ENCODE data around the gene EXOC4. TPM values are rescaled to one million over a fixed set of nuclear protein-coding genes. Genes with fewer than 3 reads are reported as not detected.

Gene EXOC4
- total RNA-seq, 2 donors from 2014 or later = 48.9 to 102 TPM

- Histone ChIP-seq H3K4me1 (replicated peaks) (no peaks in the 10 kb centered on the region), H3K9me3 (no peaks in the 10 kb centered on the region)
Observed at GRCh38 chr7:133703547-133703946, 450.7 kb downstream of the EXOC4 start.

DNA sequence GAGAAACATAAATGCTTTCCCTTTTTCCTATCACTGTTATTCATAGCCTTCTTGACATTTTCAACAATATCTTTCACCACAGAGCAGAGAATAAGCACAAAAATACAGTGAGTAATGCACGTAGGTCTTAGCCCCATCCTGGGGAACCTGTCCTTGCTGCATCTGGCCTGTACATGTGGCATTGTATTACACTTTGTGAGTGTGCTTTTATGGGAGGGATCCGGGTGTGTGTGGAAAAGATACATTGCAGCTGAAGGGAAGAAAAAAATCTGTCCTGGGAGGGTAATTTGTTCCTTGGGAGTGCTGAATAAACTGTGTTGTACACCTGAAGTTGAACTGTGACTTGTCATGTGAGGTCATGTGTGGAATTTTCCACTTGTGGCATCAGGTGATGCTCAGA, 451.6 kb downstream of the EXOC4 start:
- no peak for DNase-seq (ENCODE audit: low spot score)
- Histone ChIP-seq H3K4me1 (replicated peaks) (no peaks in the 10 kb centered on the region), H3K27me3 (replicated peaks; ENCODE audit: insufficient read depth) (no peaks in the 10 kb centered on the region), H3K9me3 (no peaks in the 10 kb centered on the region), H3K27ac (no peak overlapping the region), H3K36me3 (no peaks in the 10 kb centered on the region), H3K4me3 (no peak overlapping the region)
- TF ChIP-seq POLR2A (IDR thresholded peaks at IDR 0.05) = no peak
- TF ChIP-seq, protein P1, sequence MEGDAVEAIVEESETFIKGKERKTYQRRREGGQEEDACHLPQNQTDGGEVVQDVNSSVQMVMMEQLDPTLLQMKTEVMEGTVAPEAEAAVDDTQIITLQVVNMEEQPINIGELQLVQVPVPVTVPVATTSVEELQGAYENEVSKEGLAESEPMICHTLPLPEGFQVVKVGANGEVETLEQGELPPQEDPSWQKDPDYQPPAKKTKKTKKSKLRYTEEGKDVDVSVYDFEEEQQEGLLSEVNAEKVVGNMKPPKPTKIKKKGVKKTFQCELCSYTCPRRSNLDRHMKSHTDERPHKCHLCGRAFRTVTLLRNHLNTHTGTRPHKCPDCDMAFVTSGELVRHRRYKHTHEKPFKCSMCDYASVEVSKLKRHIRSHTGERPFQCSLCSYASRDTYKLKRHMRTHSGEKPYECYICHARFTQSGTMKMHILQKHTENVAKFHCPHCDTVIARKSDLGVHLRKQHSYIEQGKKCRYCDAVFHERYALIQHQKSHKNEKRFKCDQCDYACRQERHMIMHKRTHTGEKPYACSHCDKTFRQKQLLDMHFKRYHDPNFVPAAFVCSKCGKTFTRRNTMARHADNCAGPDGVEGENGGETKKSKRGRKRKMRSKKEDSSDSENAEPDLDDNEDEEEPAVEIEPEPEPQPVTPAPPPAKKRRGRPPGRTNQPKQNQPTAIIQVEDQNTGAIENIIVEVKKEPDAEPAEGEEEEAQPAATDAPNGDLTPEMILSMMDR (IDR thresholded peaks at IDR 0.05) = no peak
- intact Hi-C loops (cut with DNase I) = no loop called here
- WGBS = 81% methylated on average over 2 of the region's 2 CpGs

More at GRCh38 chr7:133703547-133703946, 450.7 kb downstream of the EXOC4 start:
- Histone ChIP-seq H3K27ac (no peak overlapping the region), H3K36me3 (no peaks in the 10 kb centered on the region), H3K4me3 (no peak overlapping the region), H3K27me3 (replicated peaks; ENCODE audit: insufficient read depth) (no peaks in the 10 kb centered on the region)
- no peak for DNase-seq (ENCODE audit: low spot score)
- 69% methylated on average over 4 of the region's 4 CpGs for WGBS
- TF ChIP-seq POLR2A (IDR thresholded peaks at IDR 0.05) (no peak), POLR2AphosphoS5 (IDR thresholded peaks at IDR 0.05) (no peak)
- TF ChIP-seq, protein P1 (IDR thresholded peaks at IDR 0.05) = no peak
- intact Hi-C loops (cut with DNase I) = no loop called here

- Histone ChIP-seq H3K4me1 (replicated peaks) (no peaks in the 10 kb centered on the region), H3K36me3 (no peaks in the 10 kb centered on the region), H3K9me3 (no peaks in the 10 kb centered on the region), H3K4me3 (no peak overlapping the region), H3K27ac (no peak overlapping the region), H3K27me3 (replicated peaks; ENCODE audit: insufficient read depth) (no peaks in the 10 kb centered on the region)
- DNase-seq (ENCODE audit: low spot score) = no peak
- 81% methylated on average over 8 of the region's 8 CpGs for WGBS
- intact Hi-C loops (cut with DNase I) = no loop called here
- TF ChIP-seq, protein P1 (IDR thresholded peaks at IDR 0.05) = no peak
- TF ChIP-seq POLR2A (IDR thresholded peaks at IDR 0.05) = no peak
- no peak for TF ChIP-seq POLR2AphosphoS5 (IDR thresholded peaks at IDR 0.05)
Observed at GRCh38 chr7:133705596-133705995, 452.7 kb downstream of the EXOC4 start.

DNA sequence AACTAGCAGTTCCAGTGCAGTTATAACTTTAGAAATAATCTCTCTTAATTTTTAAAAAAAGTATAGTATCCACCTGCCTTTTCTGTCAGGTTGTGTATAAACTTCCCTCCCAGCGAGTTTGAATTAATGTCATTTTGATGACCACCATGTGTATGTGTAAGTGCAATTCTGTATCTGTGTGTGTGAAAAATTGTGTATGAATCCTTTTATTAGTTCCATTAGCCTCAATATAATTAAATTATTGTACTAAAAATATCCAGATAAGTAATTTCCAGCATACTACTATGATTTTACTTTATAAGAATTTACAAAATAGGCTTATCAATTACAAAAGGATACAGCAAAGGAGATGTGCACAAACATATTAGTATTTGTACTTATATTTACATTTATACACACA, 453.1 kb downstream of the EXOC4 start:
- no peak for DNase-seq (ENCODE audit: low spot score)
- Histone ChIP-seq H3K4me1 (replicated peaks) (no peaks in the 10 kb centered on the region), H3K27ac (no peak overlapping the region), H3K4me3 (no peak overlapping the region), H3K36me3 (no peaks in the 10 kb centered on the region), H3K9me3 (no peaks in the 10 kb centered on the region), H3K27me3 (replicated peaks; ENCODE audit: insufficient read depth) (no peaks in the 10 kb centered on the region)
- TF ChIP-seq, protein P1 (IDR thresholded peaks at IDR 0.05) = no peak
- TF ChIP-seq POLR2A (IDR thresholded peaks at IDR 0.05) = no peak
- no peak for TF ChIP-seq POLR2AphosphoS5 (IDR thresholded peaks at IDR 0.05)
- WGBS = 86% methylated on average over 1 of the region's 1 CpG
- intact Hi-C loops (cut with DNase I) = no loop called here

- TF ChIP-seq POLR2A (IDR thresholded peaks at IDR 0.05) = no peak
- no peak for TF ChIP-seq POLR2AphosphoS5 (IDR thresholded peaks at IDR 0.05)
- TF ChIP-seq, protein P1 (IDR thresholded peaks at IDR 0.05) = no peak
- WGBS = 87% methylated on average over 4 of the region's 4 CpGs
- Histone ChIP-seq H3K27ac (no peak overlapping the region), H3K27me3 (replicated peaks; ENCODE audit: insufficient read depth) (no peaks in the 10 kb centered on the region), H3K36me3 (no peaks in the 10 kb centered on the region), H3K4me3 (no peak overlapping the region), H3K4me1 (replicated peaks) (no peaks in the 10 kb centered on the region), H3K9me3 (no peaks in the 10 kb centered on the region)
- intact Hi-C loops (cut with DNase I) = no loop called here
- no peak for DNase-seq (ENCODE audit: low spot score)
Observed at GRCh38 chr7:133709036-133709880, 456.4 kb downstream of the EXOC4 start.
